Panc1 (cell line): ENCODE results near the gene SST.

Experiments
- CTCF ChIP-seq: fragments of 450-650 bp; IDR thresholded peaks from 2 replicates; pipeline ENCODE4 v1.5.1; 2017; ENCODE audit warnings: mild to moderate bottlenecking
- POLR2AphosphoS5 ChIP-seq: IDR thresholded peaks from 2 replicates; pipeline ENCODE4 v1.6.1; 2012; ENCODE audit warnings: mild to moderate bottlenecking, low read depth, low read length, moderate library complexity
- SIN3A ChIP-seq: IDR thresholded peaks from 2 replicates; pipeline ENCODE4 v1.6.1; 2012; ENCODE audit warnings: low read depth, mild to moderate bottlenecking, low read length, moderate library complexity, borderline replicate concordance; ENCODE audit not compliant: insufficient read depth

- TF ChIP-seq SIN3A (no peak), CTCF (no peak), POLR2AphosphoS5 (no peak)
Measured at GRCh38 chr3:187696021-187696420, 25.8 kb upstream of the SST start.
